Measurements from ENCODE around the gene CENPT.

Gene CENPT

DNA sequence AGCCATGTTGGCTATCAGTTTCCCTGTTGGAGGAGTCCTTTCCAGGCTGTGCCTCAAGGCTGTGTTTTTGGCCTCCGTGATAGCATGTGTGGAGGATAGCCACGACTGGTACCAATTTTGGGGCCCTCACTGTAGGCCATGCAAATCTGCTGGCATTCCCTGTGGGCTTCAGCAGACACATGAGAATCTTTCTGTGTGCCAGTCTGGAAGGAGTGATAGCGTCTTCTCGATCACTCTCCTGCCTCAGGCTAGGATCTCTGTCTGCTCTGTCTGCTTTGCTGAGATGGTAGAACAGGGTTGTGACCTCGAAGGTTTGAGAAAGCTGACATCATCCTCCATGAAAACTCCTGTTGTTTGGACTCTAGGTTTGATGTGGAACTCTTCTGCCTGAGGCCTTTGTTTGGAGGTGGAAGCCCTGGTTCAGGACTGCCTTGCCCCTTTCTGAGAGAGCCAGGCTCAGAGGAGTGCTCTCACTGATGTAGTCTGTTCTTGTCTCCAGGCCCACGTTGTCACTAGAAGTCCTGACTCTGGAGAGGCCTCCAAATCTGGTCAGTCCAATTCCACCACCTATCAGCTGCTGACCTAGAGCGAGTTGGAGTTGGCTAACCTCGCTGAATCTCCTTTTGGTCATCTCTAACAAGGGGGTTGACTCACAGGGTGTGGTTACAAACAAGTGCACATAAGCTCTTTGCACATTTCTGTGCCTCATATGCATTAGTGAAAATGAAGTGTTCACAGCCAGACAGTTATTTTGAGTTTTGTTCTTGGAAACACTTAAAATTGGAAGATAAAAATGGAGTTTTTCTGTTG, 13.3 kb upstream of the CENPT start:
- TF ChIP-seq, protein P1, sequence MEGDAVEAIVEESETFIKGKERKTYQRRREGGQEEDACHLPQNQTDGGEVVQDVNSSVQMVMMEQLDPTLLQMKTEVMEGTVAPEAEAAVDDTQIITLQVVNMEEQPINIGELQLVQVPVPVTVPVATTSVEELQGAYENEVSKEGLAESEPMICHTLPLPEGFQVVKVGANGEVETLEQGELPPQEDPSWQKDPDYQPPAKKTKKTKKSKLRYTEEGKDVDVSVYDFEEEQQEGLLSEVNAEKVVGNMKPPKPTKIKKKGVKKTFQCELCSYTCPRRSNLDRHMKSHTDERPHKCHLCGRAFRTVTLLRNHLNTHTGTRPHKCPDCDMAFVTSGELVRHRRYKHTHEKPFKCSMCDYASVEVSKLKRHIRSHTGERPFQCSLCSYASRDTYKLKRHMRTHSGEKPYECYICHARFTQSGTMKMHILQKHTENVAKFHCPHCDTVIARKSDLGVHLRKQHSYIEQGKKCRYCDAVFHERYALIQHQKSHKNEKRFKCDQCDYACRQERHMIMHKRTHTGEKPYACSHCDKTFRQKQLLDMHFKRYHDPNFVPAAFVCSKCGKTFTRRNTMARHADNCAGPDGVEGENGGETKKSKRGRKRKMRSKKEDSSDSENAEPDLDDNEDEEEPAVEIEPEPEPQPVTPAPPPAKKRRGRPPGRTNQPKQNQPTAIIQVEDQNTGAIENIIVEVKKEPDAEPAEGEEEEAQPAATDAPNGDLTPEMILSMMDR (IDR thresholded peaks at IDR 0.05; ENCODE audit: borderline replicate concordance, insufficient read depth, low read depth, low read length) = no peak
- H3K4me3 ChIP-seq (ENCODE audit: low read depth, low read length) = no peak overlapping the region

DNA sequence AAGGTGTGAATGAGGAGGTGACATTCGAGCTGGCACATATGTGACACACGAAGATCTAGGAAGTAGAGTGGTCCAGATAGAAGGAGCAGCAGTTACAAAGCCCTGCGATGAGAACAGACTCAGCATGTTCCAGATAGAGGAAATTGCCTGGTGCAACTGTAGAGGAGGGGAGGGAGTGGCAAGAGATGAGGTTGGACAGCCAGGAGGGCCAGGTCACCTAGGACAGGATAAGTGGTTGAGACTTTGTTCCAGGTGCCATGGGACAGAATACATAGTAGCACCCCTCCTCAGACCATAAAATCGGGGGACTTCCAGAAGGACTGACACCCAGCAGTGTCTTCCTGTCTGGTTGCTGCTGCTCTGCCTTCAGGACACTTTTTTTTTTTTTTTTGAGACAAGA, 11.0 kb upstream of the CENPT start:
- TF ChIP-seq, protein P1 (IDR thresholded peaks at IDR 0.05; ENCODE audit: borderline replicate concordance, insufficient read depth, low read depth, low read length) = no peak
- no peak overlapping the region for H3K4me3 ChIP-seq (ENCODE audit: low read depth, low read length)

DNA sequence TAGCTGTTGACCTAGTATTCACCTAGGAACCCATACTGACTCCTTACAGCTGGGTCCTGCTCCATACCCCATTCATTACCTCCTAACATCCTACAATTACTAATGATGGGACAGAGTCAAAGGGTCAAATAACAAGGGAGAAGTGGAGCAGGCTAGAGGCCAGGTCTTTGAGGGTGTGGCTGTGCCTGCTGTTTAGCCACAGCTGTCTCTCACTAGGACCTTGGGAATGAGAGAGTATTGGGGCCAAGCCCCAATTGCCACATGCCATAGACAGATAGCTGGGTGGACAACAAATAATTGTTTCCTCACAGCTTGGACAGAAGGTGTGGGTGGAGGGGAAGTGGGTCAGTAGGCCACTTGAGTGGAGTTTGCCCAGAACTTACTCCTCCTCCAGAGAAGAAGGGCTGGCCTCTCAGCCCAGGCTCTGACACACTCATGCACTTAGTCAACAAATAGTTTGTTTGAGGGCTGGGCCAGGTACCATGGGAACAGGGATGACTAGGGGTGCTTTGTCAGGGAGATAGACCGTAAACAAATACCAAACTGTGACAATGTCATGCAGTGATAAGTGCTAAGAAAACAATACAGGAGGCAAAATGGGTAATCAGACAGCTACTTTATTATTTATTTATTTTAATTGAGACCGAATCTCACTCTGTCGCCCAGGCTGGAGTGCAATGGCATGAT, 10.2 kb upstream of the CENPT start:
- TF ChIP-seq, protein P1 (IDR thresholded peaks at IDR 0.05; ENCODE audit: borderline replicate concordance, insufficient read depth, low read depth, low read length) = no peak
- H3K4me3 ChIP-seq (ENCODE audit: low read depth, low read length) = no peak overlapping the region

DNA sequence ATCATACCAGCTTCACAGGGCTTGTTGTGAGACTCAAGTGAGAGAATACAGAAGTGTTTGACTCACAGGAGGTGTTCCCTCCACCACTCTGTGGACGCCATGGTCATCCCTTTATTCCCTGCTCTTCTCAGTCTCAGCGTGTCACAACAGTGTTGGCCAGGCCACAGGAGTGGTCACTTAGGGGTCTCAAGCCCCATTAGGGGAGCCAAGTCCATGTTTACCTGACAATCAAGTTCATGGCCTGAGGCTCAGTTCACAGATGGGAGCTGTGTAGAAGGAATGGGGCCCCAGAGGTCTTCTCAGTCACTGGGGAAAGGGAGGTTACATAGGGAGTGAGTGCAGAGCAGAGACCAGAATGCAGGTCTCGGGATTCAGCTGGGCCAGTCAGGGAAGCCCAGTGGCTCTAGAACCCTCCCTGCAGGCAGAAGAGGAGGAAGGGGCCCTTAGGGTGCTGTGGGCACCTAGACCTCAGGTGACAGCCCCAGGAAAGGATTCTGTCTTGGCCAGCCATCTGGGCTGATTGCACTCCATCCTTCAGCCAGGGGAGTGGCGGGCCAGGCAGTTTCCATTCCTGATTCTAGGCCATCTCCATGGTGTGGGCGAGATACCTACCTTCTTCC, 9.5 kb upstream of the CENPT start:
- TF ChIP-seq, protein P1 (IDR thresholded peaks at IDR 0.05; ENCODE audit: borderline replicate concordance, insufficient read depth, low read depth, low read length) = no peak
- H3K4me3 ChIP-seq (ENCODE audit: low read depth, low read length) = no peak overlapping the region

DNA sequence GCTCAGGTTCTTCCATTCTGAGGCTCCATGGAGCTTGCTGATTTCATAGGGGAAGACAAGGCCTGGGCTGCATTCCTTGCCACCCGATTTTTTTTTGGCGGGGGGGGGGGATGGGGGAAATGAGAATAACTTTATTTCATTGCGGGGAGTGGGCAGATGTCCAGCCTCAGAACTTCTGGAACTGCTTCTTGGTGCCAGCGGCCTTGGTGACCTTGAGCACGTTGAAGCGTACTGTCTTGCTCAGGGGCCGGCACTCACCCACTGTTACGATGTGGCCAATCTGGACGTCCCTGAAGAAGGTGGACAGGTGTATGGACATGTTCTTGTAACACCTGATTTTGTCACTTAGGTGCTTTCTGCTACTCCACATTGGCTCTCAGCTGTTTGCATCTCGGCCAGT, 8.3 kb upstream of the CENPT start:
- TF ChIP-seq, protein P1 (IDR thresholded peaks at IDR 0.05; ENCODE audit: borderline replicate concordance, insufficient read depth, low read depth, low read length) = no peak
- no peak overlapping the region for H3K4me3 ChIP-seq (ENCODE audit: low read depth, low read length)

DNA sequence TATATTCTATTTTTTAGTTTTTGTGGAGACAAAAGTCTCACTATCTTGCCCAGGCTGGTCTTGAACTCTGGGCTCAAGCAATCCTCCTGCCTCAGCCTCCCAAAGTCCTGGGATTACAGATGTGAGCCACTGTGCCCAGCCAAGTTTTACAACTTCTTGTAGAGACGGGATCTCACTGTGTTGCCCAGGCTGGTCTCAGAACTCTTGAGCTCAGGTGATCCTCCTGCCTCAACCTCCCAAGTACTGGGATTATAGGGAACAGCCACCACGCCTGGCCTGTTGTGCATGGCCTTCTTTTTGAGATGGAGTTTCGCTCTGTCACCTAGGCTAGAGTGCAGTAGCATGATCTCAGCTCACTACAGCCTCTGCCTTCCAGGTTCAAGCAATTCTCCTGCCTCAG, 6.2 kb upstream of the CENPT start:
- H3K4me3 ChIP-seq (ENCODE audit: low read depth, low read length) = no peak overlapping the region
- TF ChIP-seq, protein P1 (IDR thresholded peaks at IDR 0.05; ENCODE audit: borderline replicate concordance, insufficient read depth, low read depth, low read length) = no peak

Measured in GM12875 (cell line).